AG09309 (cell line): ENCODE data around the gene ZCCHC3.

Experiments used
- DNase-seq: peaks from one replicate; pipeline ENCODE4 v3.0.0-alpha.2; 2010; ENCODE audit warnings: low read depth
- H3K4me3 ChIP-seq: 2 replicates; pipeline ENCODE4 v1.5.1; 2011; ENCODE audit warnings: mild to moderate bottlenecking, low read depth, low read length, moderate library complexity; ENCODE audit not compliant: control insufficient read depth
- CTCF ChIP-seq: IDR thresholded peaks from 2 replicates; pipeline ENCODE4 v1.5.1; 2011; ENCODE audit warnings: mild to moderate bottlenecking, low read depth, low read length, inconsistent platforms; ENCODE audit not compliant: insufficient read depth, control insufficient read depth; ENCODE audit errors: missing control alignments

The ZCCHC3 gene

GRCh38 chr20:305745-306144 lies 8.4 kb downstream of the ZCCHC3 start:
- DNase-seq: no peak
- no peak for TF ChIP-seq CTCF
- no peak overlapping the region for H3K4me3 ChIP-seq

- TF ChIP-seq CTCF: no peak
- no peak for DNase-seq
- no peak overlapping the region for H3K4me3 ChIP-seq
Measured at GRCh38 chr20:308427-309038, 11.2 kb downstream of the ZCCHC3 start.

- DNase-seq: no peak
- no peak for TF ChIP-seq CTCF
- H3K4me3 ChIP-seq: peak overlapping the region; percentile 56
Measured at GRCh38 chr20:309306-309840, 12.0 kb downstream of the ZCCHC3 start.

GRCh38 chr20:309841-310644 lies 12.7 kb downstream of the ZCCHC3 start:
- peak; percentile 96 for DNase-seq
- H3K4me3 ChIP-seq: peak overlapping the region; percentile 56
- no peak for TF ChIP-seq CTCF

GRCh38 chr20:310645-311044 lies 13.3 kb downstream of the ZCCHC3 start:
- no peak overlapping the region for H3K4me3 ChIP-seq
- no peak for TF ChIP-seq CTCF
- no peak for DNase-seq

GRCh38 chr20:311609-312008 lies 14.2 kb downstream of the ZCCHC3 start:
- TF ChIP-seq CTCF: no peak
- DNase-seq: no peak
- H3K4me3 ChIP-seq: no peak overlapping the region
